Lower lobe of right lung (tissue), 2 donors: ENCODE measurements around the gene RETREG1. TPM values are rescaled to one million over a fixed set of nuclear protein-coding genes. Genes with fewer than 3 reads are reported as not detected.

Experiments
- ATAC-seq, 2 donors: fragments of 200-7000 bp; cut with Tn5 transposase; one replicate each; pipeline ENCODE4 v1.9.1; 2020 to 2022; ENCODE audit warnings: mild to moderate bottlenecking in 2 of 2, moderate library complexity in 2 of 2
- DNase-seq: peaks from one replicate; pipeline ENCODE4 v3.0.0-alpha.2; 2020
- H3K27ac ChIP-seq: fragments of 200-600 bp; one replicate; pipeline ENCODE4 v1.8.0; 2022
- H3K27me3 ChIP-seq: fragments of 200-600 bp; one replicate; pipeline ENCODE4 v1.8.0; 2022; ENCODE audit warnings: low read depth
- H3K36me3 ChIP-seq: fragments of 200-600 bp; one replicate; pipeline ENCODE4 v1.8.0; 2022; ENCODE audit warnings: mild to moderate bottlenecking
- H3K4me1 ChIP-seq: fragments of 200-600 bp; one replicate; pipeline ENCODE4 v1.8.0; 2022
- H3K4me3 ChIP-seq: fragments of 200-600 bp; one replicate; pipeline ENCODE4 v1.8.0; 2022; ENCODE audit warnings: mild to moderate bottlenecking
- H3K9me3 ChIP-seq: fragments of 200-600 bp; one replicate; pipeline ENCODE4 v1.8.0; 2022
- intact Hi-C: fragments of 100-400 bp; cut with DNase I; formaldehyde crosslinking; loops from one replicate; pipeline ENCODE4 v1.11.0; 2022
- total RNA-seq: library from RNA; stranded (reverse); fragmentation: NEBNext Ultra II Directional; extraction: Animal tissue kit (Norgen Biotek cat#: 25700); gene quantifications from one replicate; pipeline ENCODE4 v1.2.1, GENCODE V29; 2021
- TF ChIP-seq, protein P1 (sequence below): fragments of 200-600 bp; IDR thresholded peaks from one replicate; pipeline ENCODE4 v1.8.0; 2022; ENCODE audit warnings: antibody characterized with exemption, mild to moderate bottlenecking
- donor health status: DM: no; HTN: yes; CAD: no; lungs with severe emphysema.

The RETREG1 gene
- total RNA-seq, 1 donor from 2014 or later, result 20.6 TPM

DNA sequence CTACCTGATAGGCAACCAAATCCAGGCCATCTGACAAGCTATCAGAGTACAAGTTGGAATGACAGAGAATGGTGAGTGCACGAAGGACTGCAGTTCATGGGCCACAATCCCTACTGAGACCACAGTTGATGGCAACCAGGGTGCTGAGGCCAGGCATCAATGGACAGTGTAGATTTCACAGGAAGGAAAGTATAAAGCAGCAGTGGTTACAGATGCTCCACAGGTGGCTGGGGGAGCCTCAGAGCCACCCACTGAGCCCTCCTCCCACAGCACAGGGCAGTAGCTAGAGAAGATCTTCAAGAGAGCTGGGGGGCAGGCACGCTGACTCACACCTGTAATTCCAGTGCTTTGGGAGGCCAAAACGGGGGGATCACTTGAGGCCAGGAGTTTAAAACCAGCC lies 49.4 kb downstream of the RETREG1 start:
- Histone ChIP-seq H3K27me3 (no peaks in the 10 kb centered on the region), H3K27ac (no peak overlapping the region), H3K36me3 (no peaks in the 10 kb centered on the region), H3K4me3 (no peak overlapping the region), H3K9me3 (no peaks in the 10 kb centered on the region), H3K4me1 (no peaks in the 10 kb centered on the region)
- ATAC-seq, result no peak
- DNase-seq, result no peak
- TF ChIP-seq, protein P1, sequence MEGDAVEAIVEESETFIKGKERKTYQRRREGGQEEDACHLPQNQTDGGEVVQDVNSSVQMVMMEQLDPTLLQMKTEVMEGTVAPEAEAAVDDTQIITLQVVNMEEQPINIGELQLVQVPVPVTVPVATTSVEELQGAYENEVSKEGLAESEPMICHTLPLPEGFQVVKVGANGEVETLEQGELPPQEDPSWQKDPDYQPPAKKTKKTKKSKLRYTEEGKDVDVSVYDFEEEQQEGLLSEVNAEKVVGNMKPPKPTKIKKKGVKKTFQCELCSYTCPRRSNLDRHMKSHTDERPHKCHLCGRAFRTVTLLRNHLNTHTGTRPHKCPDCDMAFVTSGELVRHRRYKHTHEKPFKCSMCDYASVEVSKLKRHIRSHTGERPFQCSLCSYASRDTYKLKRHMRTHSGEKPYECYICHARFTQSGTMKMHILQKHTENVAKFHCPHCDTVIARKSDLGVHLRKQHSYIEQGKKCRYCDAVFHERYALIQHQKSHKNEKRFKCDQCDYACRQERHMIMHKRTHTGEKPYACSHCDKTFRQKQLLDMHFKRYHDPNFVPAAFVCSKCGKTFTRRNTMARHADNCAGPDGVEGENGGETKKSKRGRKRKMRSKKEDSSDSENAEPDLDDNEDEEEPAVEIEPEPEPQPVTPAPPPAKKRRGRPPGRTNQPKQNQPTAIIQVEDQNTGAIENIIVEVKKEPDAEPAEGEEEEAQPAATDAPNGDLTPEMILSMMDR, result no peak
- intact Hi-C loops, result no loop called here

DNA sequence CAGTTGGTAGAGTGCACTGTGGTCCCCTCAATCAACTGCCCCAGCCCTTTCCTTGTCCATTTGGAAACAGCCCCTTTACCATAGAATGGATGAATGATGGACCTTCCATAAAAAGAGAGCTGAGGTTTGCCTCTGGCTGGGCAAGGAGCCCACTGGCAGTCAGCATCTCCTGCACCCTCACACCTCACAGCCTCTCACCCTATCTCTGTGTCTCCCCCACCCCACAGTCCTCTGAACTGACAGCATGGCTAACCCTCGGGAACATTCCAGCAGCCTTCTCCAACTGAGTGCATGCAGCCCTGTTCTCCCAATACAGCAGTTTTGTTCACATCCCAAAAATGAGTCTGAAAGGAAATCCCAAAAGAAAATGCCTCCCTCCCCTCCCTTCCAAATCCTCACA lies 51.7 kb downstream of the RETREG1 start:
- no peak overlapping the region for H3K4me3 ChIP-seq
- DNase-seq (no peak), ATAC-seq (no peak)
- no peaks in the 10 kb centered on the region for H3K9me3 ChIP-seq
- H3K36me3 ChIP-seq, result no peaks in the 10 kb centered on the region
- no peaks in the 10 kb centered on the region for H3K4me1 ChIP-seq
- no peaks in the 10 kb centered on the region for H3K27me3 ChIP-seq
- no peak overlapping the region for H3K27ac ChIP-seq
- intact Hi-C loops, result no loop called here
- TF ChIP-seq, protein P1, result no peak

DNA sequence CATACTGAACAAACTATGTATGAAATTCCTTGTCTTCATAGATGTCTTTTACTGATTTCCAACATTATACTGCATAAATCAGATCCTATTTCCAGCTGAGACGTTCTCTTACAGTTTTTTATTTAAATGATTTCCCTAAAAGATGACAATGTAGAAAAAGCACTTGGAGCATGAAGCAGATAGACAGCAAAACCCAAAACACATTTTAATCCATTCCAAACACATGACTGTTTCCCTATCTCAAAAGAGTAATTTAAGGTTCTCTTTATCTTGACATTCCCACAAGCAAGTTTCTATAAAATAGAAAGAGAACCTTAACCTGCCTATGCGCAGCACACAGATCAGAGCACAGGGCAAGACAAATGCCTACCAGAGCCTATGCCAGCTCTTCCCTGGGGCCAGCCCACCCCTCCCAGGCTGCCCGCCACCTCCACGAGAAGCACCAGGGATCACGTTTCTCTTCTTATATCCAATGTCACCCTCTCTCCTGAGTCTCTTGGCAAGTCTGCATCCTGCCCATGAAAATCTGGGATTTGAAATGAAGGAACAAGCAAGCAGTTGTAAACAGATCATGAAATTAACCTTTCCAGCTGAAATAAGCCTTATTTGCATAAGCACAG lies 52.4 kb downstream of the RETREG1 start:
- no peak for DNase-seq

DNA sequence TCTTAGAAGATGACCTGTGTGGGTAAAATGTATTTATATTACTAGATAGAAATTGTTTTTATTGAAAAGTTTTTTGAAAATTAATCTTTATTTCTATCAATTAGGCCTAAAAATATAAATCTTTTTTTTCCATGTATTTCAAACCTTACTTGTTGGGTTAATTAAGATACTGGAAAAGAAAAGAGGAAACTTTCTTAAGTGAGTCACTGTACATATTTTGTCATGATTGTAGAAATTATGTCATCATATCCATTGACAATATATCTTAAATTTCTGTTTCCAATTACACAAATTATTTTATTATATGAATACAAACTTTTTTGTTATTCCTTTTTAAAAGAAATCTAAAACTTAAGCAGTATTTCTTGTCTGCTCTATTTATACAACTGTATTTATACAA lies 53.1 kb downstream of the RETREG1 start:
- H3K27ac ChIP-seq, result no peak overlapping the region
- intact Hi-C loops, result no loop called here
- H3K9me3 ChIP-seq, result no peaks in the 10 kb centered on the region
- no peak for ATAC-seq
- H3K27me3 ChIP-seq, result no peaks in the 10 kb centered on the region
- H3K36me3 ChIP-seq, result no peaks in the 10 kb centered on the region
- H3K4me3 ChIP-seq, result no peak overlapping the region
- no peak for DNase-seq
- no peaks in the 10 kb centered on the region for H3K4me1 ChIP-seq
- TF ChIP-seq, protein P1, result no peak

More for the DNA sequence above, 52.4 kb downstream of the RETREG1 start:
- Histone ChIP-seq H3K27ac (no peak overlapping the region), H3K4me1 (no peaks in the 10 kb centered on the region), H3K36me3 (no peaks in the 10 kb centered on the region), H3K27me3 (no peaks in the 10 kb centered on the region), H3K4me3 (no peak overlapping the region), H3K9me3 (no peaks in the 10 kb centered on the region)
- ATAC-seq, result no peak
- TF ChIP-seq, protein P1, result no peak
- intact Hi-C loops, result no loop called here

DNA sequence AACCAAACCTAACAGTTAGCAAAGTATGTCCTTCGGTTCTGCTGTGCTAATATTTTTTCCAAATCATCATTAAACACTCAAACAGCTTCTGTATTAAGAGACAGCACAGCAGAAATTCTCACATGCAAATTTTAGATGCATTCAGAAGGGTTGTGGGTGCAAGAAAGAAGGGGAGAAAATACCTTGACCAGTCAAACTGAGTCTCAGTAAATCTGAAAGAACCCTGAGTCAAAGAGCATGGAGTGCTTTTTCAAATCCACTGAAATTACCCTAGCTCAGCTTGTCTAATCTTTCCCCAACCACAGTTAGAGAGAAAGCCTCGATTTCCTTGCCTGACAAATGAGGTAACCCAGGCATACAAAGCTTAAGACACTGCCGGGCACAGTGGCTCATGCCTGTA lies 55.1 kb downstream of the RETREG1 start:
- Histone ChIP-seq H3K27ac (no peak overlapping the region), H3K27me3 (no peaks in the 10 kb centered on the region), H3K4me3 (no peak overlapping the region), H3K36me3 (no peaks in the 10 kb centered on the region), H3K9me3 (no peaks in the 10 kb centered on the region), H3K4me1 (no peaks in the 10 kb centered on the region)
- TF ChIP-seq, protein P1, result no peak
- ATAC-seq, result no peak
- intact Hi-C loops, result no loop called here
- no peak for DNase-seq
